Hepatocyte (in vitro differentiated cells): ENCODE data around the gene IQGAP2. TPM values are rescaled to one million over a fixed set of nuclear protein-coding genes. Genes with fewer than 3 reads are reported as not detected.

ENCODE experiments used
- DNase-seq: peaks from one replicate; pipeline ENCODE4 v3.0.0-alpha.2; 2016; ENCODE audit warnings: low spot score
- H2AFZ ChIP-seq: fragments of 200-600 bp; sonication (generic); 2 replicates; pipeline ENCODE4 v1.6.0; 2016; ENCODE audit warnings: antibody characterized with exemption, mild to moderate bottlenecking
- H3K27ac ChIP-seq: fragments of 200-600 bp; sonication (generic); 2 replicates; pipeline ENCODE4 v1.5.1; 2016; ENCODE audit warnings: mild to moderate bottlenecking
- H3K27me3 ChIP-seq: fragments of 200-600 bp; sonication (generic); 2 replicates; pipeline ENCODE4 v1.6.1; 2016
- H3K36me3 ChIP-seq: fragments of 200-600 bp; sonication (generic); replicated peaks from 2 replicates; pipeline ENCODE4 v1.5.1; 2016; ENCODE audit warnings: low read depth; ENCODE audit not compliant: insufficient read depth
- H3K4me1 ChIP-seq: fragments of 200-600 bp; sonication (generic); 2 replicates; pipeline ENCODE4 v1.5.1; 2016; ENCODE audit warnings: mild to moderate bottlenecking, moderate library complexity; ENCODE audit not compliant: insufficient read depth
- H3K4me2 ChIP-seq: fragments of 200-600 bp; sonication (generic); 2 replicates; pipeline ENCODE4 v1.6.0; 2016
- H3K4me3 ChIP-seq: fragments of 200-600 bp; sonication (generic); 2 replicates; pipeline ENCODE4 v1.5.1; 2016; ENCODE audit warnings: mild to moderate bottlenecking
- H3K79me2 ChIP-seq: fragments of 200-600 bp; sonication (generic); 2 replicates; pipeline ENCODE4 v1.6.0; 2017; ENCODE audit warnings: mild to moderate bottlenecking
- H3K9me2 ChIP-seq: fragments of 200-600 bp; sonication (generic); replicated peaks from 2 replicates; pipeline ENCODE4 v1.6.0; 2017; ENCODE audit warnings: mild to moderate bottlenecking; ENCODE audit not compliant: insufficient read depth
- H3K9me3 ChIP-seq: fragments of 200-600 bp; sonication (generic); 2 replicates; pipeline ENCODE4 v1.5.1; 2016; ENCODE audit warnings: low read depth, mild to moderate bottlenecking
- H4K20me1 ChIP-seq: fragments of 200-600 bp; sonication (generic); 2 replicates; pipeline ENCODE4 v1.6.0; 2016; ENCODE audit warnings: mild to moderate bottlenecking; ENCODE audit not compliant: insufficient read depth, poor library complexity, severe bottlenecking
- EZH2 ChIP-seq: fragments of 200-600 bp; sonication (generic); IDR thresholded peaks from 2 replicates; pipeline ENCODE4 v1.6.1; 2016; ENCODE audit warnings: antibody characterized with exemption, mild to moderate bottlenecking, borderline replicate concordance
- EZH2phosphoT487 ChIP-seq: fragments of 200-600 bp; sonication (generic); IDR thresholded peaks from one replicate; pipeline ENCODE4 v1.6.1; 2018; ENCODE audit warnings: antibody characterized with exemption, mild to moderate bottlenecking, low read depth, moderate library complexity; ENCODE audit not compliant: unreplicated experiment, severe bottlenecking
- WGBS: methylation state at CpG from one replicate; pipeline ENCODE4 v1.1.6; 2016; ENCODE audit warnings: low lambda C conversion rate; ENCODE audit errors: missing lambda C conversion rate; 5-methylcytosine and 5-hydroxymethylcytosine counted together
- polyA plus RNA-seq: library from polyadenylated mRNA; unstranded; fragments of >200 nt; fragmentation: Nextera tagmentation; extraction: Ambion mirVana; gene quantifications from 2 replicates; pipeline ENCODE4 v1.2.1, GENCODE V29; 2016
- total RNA-seq: library from RNA; depleted of rRNA; stranded (reverse); fragments of >200 nt; gene quantifications from 2 replicates; pipeline ENCODE4 v1.2.3, GENCODE V29; 2014
- TF ChIP-seq, protein P1 (sequence below): fragments of 200-600 bp; sonication (generic); IDR thresholded peaks from 2 replicates; pipeline ENCODE4 v1.5.1; 2016; ENCODE audit warnings: antibody characterized with exemption, mild to moderate bottlenecking; ENCODE audit not compliant: poor library complexity

IQGAP2 gene
- total and polyA plus RNA-seq, 2 experiments from 2014 or later = 37.2 to 78.9 TPM

DNA sequence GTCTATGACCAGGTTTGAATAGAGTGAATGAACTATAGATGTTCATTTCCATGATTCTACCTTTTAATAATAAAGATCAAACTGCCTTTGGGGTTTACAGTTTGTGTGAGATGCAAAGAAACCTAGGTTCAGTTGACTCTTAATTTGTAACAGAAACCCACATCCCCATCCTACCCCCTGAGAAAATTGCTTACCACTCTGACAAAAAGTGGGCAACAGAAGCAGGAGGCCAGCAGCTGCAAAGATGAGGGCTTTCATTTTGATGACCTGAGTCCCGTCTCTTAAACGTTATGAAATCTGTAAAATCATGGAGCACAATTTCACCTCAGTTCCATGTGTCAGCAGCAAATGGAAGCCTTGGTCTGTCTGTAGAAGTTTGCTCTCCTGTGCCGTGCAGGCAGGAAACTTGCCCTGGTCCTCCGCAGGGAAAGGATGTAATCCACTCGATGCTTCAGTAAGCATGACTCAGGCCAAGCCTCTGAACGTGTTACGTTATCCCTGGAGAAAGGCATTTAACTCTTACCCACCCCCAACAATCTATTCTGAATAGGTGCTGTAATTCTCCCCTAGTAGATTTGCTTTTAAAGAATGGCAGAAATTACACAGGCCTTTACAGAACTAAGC lies 220.0 kb downstream of the IQGAP2 start, which contains the start of gene F2RL2:
F2RL2 (minus strand) TSS at position 431 of the 624 bp plus-strand sequence; CDS start at position 258, 173 bp downstream.
- Histone ChIP-seq H2AFZ (no peak within 1 kb of the TSS), H4K20me1 (no peaks in the 10 kb centered on the region), H3K27ac (peak within 1 kb of the TSS; percentile 5), H3K36me3 (no peaks in the 10 kb centered on the region), H3K4me2 (peak within 1 kb of the TSS; percentile 40), H3K4me3 (no peak within 1 kb of the TSS), H3K9me3 (no peaks in the 10 kb centered on the region), H3K79me2 (no peaks in the 10 kb centered on the region), H3K4me1 (no peaks in the 10 kb centered on the region), H3K27me3 (no peaks in the 10 kb centered on the region), H3K9me2 (no peaks in the 10 kb centered on the region)
- 28% methylated on average over 7 of the region's 7 CpGs for WGBS
- DNase-seq = peak; percentile 59
- TF ChIP-seq EZH2phosphoT487 = no peak
- no peak for TF ChIP-seq EZH2
- TF ChIP-seq, protein P1, sequence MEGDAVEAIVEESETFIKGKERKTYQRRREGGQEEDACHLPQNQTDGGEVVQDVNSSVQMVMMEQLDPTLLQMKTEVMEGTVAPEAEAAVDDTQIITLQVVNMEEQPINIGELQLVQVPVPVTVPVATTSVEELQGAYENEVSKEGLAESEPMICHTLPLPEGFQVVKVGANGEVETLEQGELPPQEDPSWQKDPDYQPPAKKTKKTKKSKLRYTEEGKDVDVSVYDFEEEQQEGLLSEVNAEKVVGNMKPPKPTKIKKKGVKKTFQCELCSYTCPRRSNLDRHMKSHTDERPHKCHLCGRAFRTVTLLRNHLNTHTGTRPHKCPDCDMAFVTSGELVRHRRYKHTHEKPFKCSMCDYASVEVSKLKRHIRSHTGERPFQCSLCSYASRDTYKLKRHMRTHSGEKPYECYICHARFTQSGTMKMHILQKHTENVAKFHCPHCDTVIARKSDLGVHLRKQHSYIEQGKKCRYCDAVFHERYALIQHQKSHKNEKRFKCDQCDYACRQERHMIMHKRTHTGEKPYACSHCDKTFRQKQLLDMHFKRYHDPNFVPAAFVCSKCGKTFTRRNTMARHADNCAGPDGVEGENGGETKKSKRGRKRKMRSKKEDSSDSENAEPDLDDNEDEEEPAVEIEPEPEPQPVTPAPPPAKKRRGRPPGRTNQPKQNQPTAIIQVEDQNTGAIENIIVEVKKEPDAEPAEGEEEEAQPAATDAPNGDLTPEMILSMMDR = no peak

DNA sequence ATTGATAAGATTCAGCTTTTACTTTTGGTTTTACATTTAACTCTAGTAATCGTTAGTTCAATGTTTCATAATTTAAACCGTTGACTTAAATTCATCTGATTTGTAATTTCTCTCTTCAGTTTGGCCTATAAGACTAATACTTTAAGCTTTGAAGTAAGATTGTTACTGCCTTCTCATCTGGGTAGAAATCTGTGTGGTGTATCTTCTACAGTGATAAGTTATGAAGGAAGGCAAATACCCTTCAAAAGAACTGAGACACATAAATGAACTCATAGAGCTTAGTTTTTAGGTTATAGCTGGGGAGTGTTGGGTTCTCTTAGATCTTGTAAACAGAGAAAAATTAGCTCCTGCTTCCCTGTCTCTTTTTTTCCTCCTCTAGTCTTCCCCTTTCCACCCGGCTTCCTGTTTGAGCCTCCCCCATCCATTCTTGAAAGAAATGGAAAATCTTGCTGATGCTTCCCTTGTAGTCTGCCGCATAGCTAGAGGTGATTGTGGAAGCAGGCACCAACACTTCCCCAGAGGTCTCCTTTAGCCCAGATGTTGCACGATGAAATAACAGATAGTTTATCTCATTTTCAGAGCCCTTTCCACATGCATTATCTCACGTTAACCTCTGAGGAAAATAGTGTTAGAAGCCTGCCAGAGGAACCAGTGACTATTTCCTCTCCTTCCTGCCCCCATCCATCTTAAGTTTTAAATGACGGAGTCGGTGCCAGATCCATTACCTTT lies 222.2 kb downstream of the IQGAP2 start:
- Histone ChIP-seq H3K9me2 (no peaks in the 10 kb centered on the region), H3K4me3 (no peak overlapping the region), H3K27me3 (no peaks in the 10 kb centered on the region), H3K4me2 (no peak overlapping the region), H3K9me3 (no peaks in the 10 kb centered on the region), H3K79me2 (no peaks in the 10 kb centered on the region), H3K4me1 (no peaks in the 10 kb centered on the region), H4K20me1 (no peaks in the 10 kb centered on the region), H3K36me3 (no peaks in the 10 kb centered on the region), H3K27ac (no peak overlapping the region), H2AFZ (no peak overlapping the region)
- TF ChIP-seq EZH2phosphoT487 (no peak), EZH2 (no peak)
- TF ChIP-seq, protein P1 = no peak
- WGBS = 62% methylated on average over 8 of the region's 8 CpGs
- DNase-seq = no peak

DNA sequence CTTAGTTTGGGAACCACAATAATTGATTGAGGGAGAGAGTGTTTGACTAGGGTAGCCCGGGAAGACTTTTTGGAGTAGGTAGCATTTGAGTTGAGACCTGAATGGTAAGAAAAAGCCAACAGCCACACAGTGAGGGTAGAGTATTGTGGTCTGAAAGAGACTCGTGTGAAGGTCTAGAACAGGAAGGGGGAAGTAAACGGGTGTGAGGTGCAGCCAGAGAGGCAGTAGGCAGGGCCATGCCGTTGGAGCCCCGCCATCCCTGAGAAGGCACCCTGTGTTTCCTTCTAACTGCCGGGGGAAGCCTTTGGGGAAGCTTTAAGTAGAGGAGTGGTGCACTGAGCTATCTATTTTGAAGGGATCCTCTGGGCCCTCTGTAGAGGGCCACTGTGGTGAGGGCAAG lies 223.7 kb downstream of the IQGAP2 start:
- no peaks in the 10 kb centered on the region for H4K20me1 ChIP-seq
- H3K36me3 ChIP-seq = no peaks in the 10 kb centered on the region
- no peak overlapping the region for H3K4me2 ChIP-seq
- TF ChIP-seq EZH2phosphoT487 = no peak
- TF ChIP-seq, protein P1 = no peak
- TF ChIP-seq EZH2 = no peak
- no peaks in the 10 kb centered on the region for H3K9me3 ChIP-seq
- no peak for DNase-seq
- no peak overlapping the region for H2AFZ ChIP-seq
- no peak overlapping the region for H3K27ac ChIP-seq
- H3K9me2 ChIP-seq = no peaks in the 10 kb centered on the region
- 93% methylated on average over 6 of the region's 6 CpGs for WGBS
- no peak overlapping the region for H3K4me3 ChIP-seq
- no peaks in the 10 kb centered on the region for H3K27me3 ChIP-seq
- H3K79me2 ChIP-seq = no peaks in the 10 kb centered on the region
- no peaks in the 10 kb centered on the region for H3K4me1 ChIP-seq
